ENCODE results near the gene MAFB. TPM values are rescaled to one million over a fixed set of nuclear protein-coding genes. Genes with fewer than 3 reads are reported as not detected.

The MAFB gene
- total RNA-seq, 1 experiment from 2014 or later: 0.22 TPM

DNA sequence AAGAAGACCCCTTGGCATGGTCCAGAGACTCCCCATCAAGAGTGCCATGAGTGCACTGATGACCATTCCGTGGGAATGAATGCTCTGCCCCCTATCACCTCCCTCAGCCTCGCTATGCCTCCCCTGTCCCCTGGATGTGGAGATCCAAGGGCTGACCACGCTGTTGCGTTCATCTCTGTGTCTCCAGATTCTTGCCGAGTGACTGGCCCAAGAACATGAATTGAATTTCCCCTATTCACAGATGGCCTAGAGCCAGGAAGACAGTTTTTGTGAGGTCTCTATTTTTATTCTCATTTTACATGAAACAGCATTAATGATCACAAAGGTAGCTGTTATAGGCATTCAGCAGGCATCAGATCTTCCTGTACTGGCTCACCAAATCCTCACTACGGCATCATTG, 33.6 kb downstream of the MAFB start:
- H3K79me2 ChIP-seq (ENCODE audit: insufficient read depth, low read length): no peaks in the 10 kb centered on the region
- RAD21 ChIA-PET (ENCODE audit: low non-redundant PET in 1 of 2, low total read pairs in 2 of 2, uncharacterized antibody in 2 of 2, unreplicated experiment in 2 of 2): interaction anchor here in 1 of 2 experiments (0.7 kb wide), 1 partner anchor 34 kb away, joined by 3 read pairs; the partner anchor contains the start of gene MAFB
- H3K4me2 ChIP-seq (ENCODE audit: low read length): no peak overlapping the region
- POLR2A ChIA-PET: no interaction called here
- no peak overlapping the region for H3K4me3 ChIP-seq (replicated peaks in 1 of 2; ENCODE audit: low read depth in 1 of 2, low read length in 2 of 2)
- no peak overlapping the region for H3K27ac ChIP-seq (ENCODE audit: low read depth, low read length)
- BruUV-seq (replicated peaks): no TSS peak
- no peak for TF ChIP-seq EZH2phosphoT487 (IDR thresholded peaks at IDR 0.05; ENCODE audit: borderline replicate concordance)
- no peak for TF ChIP-seq POLR2AphosphoS5 (IDR thresholded peaks at IDR 0.05; ENCODE audit: low read depth, low read length)
- TF ChIP-seq ZNF274 (IDR thresholded peaks at IDR 0.05; ENCODE audit: low read depth, low read length): no peak
- TF ChIP-seq, protein P1, sequence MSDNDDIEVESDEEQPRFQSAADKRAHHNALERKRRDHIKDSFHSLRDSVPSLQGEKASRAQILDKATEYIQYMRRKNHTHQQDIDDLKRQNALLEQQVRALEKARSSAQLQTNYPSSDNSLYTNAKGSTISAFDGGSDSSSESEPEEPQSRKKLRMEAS (IDR thresholded peaks at IDR 0.05): no peak
- no peak for TF ChIP-seq JUND (IDR thresholded peaks at IDR 0.05)
- TF ChIP-seq FOSL1 (IDR thresholded peaks at IDR 0.05; ENCODE audit: low read depth): no peak
- TF ChIP-seq, protein P2, sequence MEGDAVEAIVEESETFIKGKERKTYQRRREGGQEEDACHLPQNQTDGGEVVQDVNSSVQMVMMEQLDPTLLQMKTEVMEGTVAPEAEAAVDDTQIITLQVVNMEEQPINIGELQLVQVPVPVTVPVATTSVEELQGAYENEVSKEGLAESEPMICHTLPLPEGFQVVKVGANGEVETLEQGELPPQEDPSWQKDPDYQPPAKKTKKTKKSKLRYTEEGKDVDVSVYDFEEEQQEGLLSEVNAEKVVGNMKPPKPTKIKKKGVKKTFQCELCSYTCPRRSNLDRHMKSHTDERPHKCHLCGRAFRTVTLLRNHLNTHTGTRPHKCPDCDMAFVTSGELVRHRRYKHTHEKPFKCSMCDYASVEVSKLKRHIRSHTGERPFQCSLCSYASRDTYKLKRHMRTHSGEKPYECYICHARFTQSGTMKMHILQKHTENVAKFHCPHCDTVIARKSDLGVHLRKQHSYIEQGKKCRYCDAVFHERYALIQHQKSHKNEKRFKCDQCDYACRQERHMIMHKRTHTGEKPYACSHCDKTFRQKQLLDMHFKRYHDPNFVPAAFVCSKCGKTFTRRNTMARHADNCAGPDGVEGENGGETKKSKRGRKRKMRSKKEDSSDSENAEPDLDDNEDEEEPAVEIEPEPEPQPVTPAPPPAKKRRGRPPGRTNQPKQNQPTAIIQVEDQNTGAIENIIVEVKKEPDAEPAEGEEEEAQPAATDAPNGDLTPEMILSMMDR (IDR thresholded peaks at IDR 0.05 in 2 of 3, conservative IDR thresholded peaks at IDR 0.05 in 1 of 3; ENCODE audit: borderline replicate concordance in 1 of 3, insufficient read depth in 1 of 3, low read depth in 2 of 3, low read length in 2 of 3): no peak
- no peak for TF ChIP-seq SIN3A (IDR thresholded peaks at IDR 0.05; ENCODE audit: low read depth)
- TF ChIP-seq, protein P3, sequence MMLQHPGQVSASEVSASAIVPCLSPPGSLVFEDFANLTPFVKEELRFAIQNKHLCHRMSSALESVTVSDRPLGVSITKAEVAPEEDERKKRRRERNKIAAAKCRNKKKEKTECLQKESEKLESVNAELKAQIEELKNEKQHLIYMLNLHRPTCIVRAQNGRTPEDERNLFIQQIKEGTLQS (IDR thresholded peaks at IDR 0.05): no peak
- no peak for TF ChIP-seq YY1 (IDR thresholded peaks at IDR 0.05; ENCODE audit: extremely low read depth, insufficient replicate concordance, low read depth, low read length)
- TF ChIP-seq RAD21 (IDR thresholded peaks at IDR 0.05; ENCODE audit: low read depth): no peak
- no peak for TF ChIP-seq POLR2A (IDR thresholded peaks at IDR 0.05; ENCODE audit: borderline replicate concordance, extremely low read depth, insufficient read depth, insufficient read length)
- TF ChIP-seq ZFX (IDR thresholded peaks at IDR 0.05): no peak
- TF ChIP-seq SP1 (IDR thresholded peaks at IDR 0.05; ENCODE audit: low read depth): no peak
- TF ChIP-seq EZH2 (IDR thresholded peaks at IDR 0.05): no peak
- no peak for TF ChIP-seq CBX3 (IDR thresholded peaks at IDR 0.05; ENCODE audit: low read depth)
- TF ChIP-seq SRF (IDR thresholded peaks at IDR 0.05; ENCODE audit: low read depth): no peak
- TF ChIP-seq EGR1 (IDR thresholded peaks at IDR 0.05; ENCODE audit: low read depth): no peak
- DNase-seq (ENCODE audit: low read depth, low spot score): no peak
- no peaks in the 10 kb centered on the region for H3K9me3 ChIP-seq (ENCODE audit: control insufficient read depth in 1 of 2, insufficient read depth in 1 of 2, low read depth in 1 of 2, low read length in 2 of 2)
- no peak overlapping the region for H3K9ac ChIP-seq (ENCODE audit: low read length)
- H3K9me2 ChIP-seq (ENCODE audit: insufficient read depth): no peaks in the 10 kb centered on the region
- H3K4me1 ChIP-seq (ENCODE audit: control insufficient read depth in 1 of 2, insufficient read depth in 2 of 2, low read length in 2 of 2): no peaks in the 10 kb centered on the region
- H3K27me3 ChIP-seq (ENCODE audit: insufficient read depth, low read length): no peaks in the 10 kb centered on the region
- H4K20me1 ChIP-seq (ENCODE audit: insufficient read depth): no peaks in the 10 kb centered on the region
- ATAC-seq: no peak
- H3K36me3 ChIP-seq (ENCODE audit: control insufficient read depth in 1 of 2, insufficient read depth in 2 of 2, low read length in 2 of 2): no peaks in the 10 kb centered on the region
- CTCF ChIA-PET: no interaction called here
- H2AFZ ChIP-seq (ENCODE audit: low read depth, low read length, poor library complexity, severe bottlenecking): no peak overlapping the region
- intact Hi-C loops (cut with micrococcal nuclease): no loop called here
